Measurements from ENCODE around the gene UBQLNL.

The UBQLNL gene

GRCh38 chr11:5508605-5509004 is 7.9 kb downstream of the UBQLNL start:
- no peak for DNase-seq (ENCODE audit: low read depth)
- TF ChIP-seq CTCF (IDR thresholded peaks at IDR 0.05; ENCODE audit: low read length, missing control alignments) = no peak
- H3K4me3 ChIP-seq (replicated peaks; ENCODE audit: low read depth, low read length) = no peak overlapping the region

- no peak for DNase-seq (ENCODE audit: low read depth)
- no peak for TF ChIP-seq CTCF (IDR thresholded peaks at IDR 0.05; ENCODE audit: low read length, missing control alignments)
- no peak overlapping the region for H3K4me3 ChIP-seq (replicated peaks; ENCODE audit: low read depth, low read length)
Observed at GRCh38 chr11:5507933-5508305, 8.6 kb downstream of the UBQLNL start.

- no peak for TF ChIP-seq CTCF (IDR thresholded peaks at IDR 0.05; ENCODE audit: low read length, missing control alignments)
- H3K4me3 ChIP-seq (replicated peaks; ENCODE audit: low read depth, low read length) = no peak overlapping the region
- DNase-seq (ENCODE audit: low read depth) = no peak
Observed at GRCh38 chr11:5507177-5507932, 9.1 kb downstream of the UBQLNL start.

GRCh38 chr11:5505363-5506048 is 11.0 kb downstream of the UBQLNL start:
- no peak for TF ChIP-seq CTCF (IDR thresholded peaks at IDR 0.05; ENCODE audit: low read length, missing control alignments)
- H3K4me3 ChIP-seq (replicated peaks; ENCODE audit: low read depth, low read length) = no peak overlapping the region

GRCh38 chr11:5504403-5504921 is 12.0 kb downstream of the UBQLNL start:
- no peak for TF ChIP-seq CTCF (IDR thresholded peaks at IDR 0.05; ENCODE audit: low read length, missing control alignments)
- no peak for DNase-seq (ENCODE audit: low read depth)
- no peak overlapping the region for H3K4me3 ChIP-seq (replicated peaks; ENCODE audit: low read depth, low read length)

More at GRCh38 chr11:5505363-5506048, 11.0 kb downstream of the UBQLNL start:
- no peak for DNase-seq (ENCODE audit: low read depth)

GRCh38 chr11:5500393-5500801 is 16.1 kb downstream of the UBQLNL start:
- H3K4me3 ChIP-seq (replicated peaks; ENCODE audit: low read depth, low read length) = no peak overlapping the region
- DNase-seq (ENCODE audit: low read depth) = no peak
- no peak for TF ChIP-seq CTCF (IDR thresholded peaks at IDR 0.05; ENCODE audit: low read length, missing control alignments)

All from fibroblast of pulmonary artery (primary cell).